Testis (tissue), 3 donors: ENCODE data around the gene CD74. TPM values are rescaled to one million over a fixed set of nuclear protein-coding genes. Genes with fewer than 3 reads are reported as not detected.
A peak's percentile ranks its signal among the peaks of the same experiment; 100 is the strongest.

ENCODE experiments used
- DNase-seq: peaks from one replicate; pipeline ENCODE4 v3.0.0-alpha.2; 2019
- H3K27ac ChIP-seq, 2 donors: fragments of 200-600 bp; sonication (generic); one replicate each; pipeline ENCODE4 v1.5.1; 2019
- H3K27me3 ChIP-seq: fragments of 200-600 bp; sonication (generic); one replicate; pipeline ENCODE4 v1.5.1; 2019
- H3K36me3 ChIP-seq: fragments of 200-600 bp; sonication (generic); one replicate; pipeline ENCODE4 v1.5.1; 2017; ENCODE audit warnings: low read depth; ENCODE audit errors: missing control alignments
- H3K4me1 ChIP-seq: fragments of 200-600 bp; sonication (generic); one replicate; pipeline ENCODE4 v1.5.1; 2019
- H3K4me3 ChIP-seq, 2 donors: fragments of 200-600 bp; sonication (generic); one replicate each; pipeline ENCODE4 v1.5.1; 2017 to 2019
- H3K9me3 ChIP-seq: fragments of 200-600 bp; sonication (generic); one replicate; pipeline ENCODE4 v1.5.1; 2017
- POLR2A ChIP-seq: fragments of 450-650 bp; IDR thresholded peaks from one replicate; pipeline ENCODE4 v1.6.1; 2017; ENCODE audit warnings: antibody characterized with exemption, mild to moderate bottlenecking, moderate library complexity
- WGBS, 2 donors: methylation state at CpG; one replicate each; pipeline ENCODE4 v1.1.5; 2018; 5-methylcytosine and 5-hydroxymethylcytosine counted together
- intact Hi-C: fragments of 100-400 bp; cut with DNase I; formaldehyde crosslinking; loops from one replicate; pipeline ENCODE4 v1.15.1; 2023; ENCODE audit warnings: low total_unique reads
- polyA plus RNA-seq: library from polyadenylated mRNA; stranded (reverse); fragments of 350-450 nt; fragmentation: Illumina TruSeq; extraction: RNeasy Lipid Tissue Mini Kit (QIAGEN cat#74804); gene quantifications from one replicate; pipeline ENCODE4 v1.2.3, GENCODE V29; 2014; ENCODE audit warnings: low read depth, low replicate concordance; ENCODE audit not compliant: insufficient read depth
- total RNA-seq, 2 donors: library from RNA; depleted of rRNA; stranded (reverse); fragments of >200 nt; gene quantifications; one replicate each; pipeline ENCODE4 v1.2.3, GENCODE V29; 2016
- TF ChIP-seq, protein P1 (sequence below), 3 experiments: fragments of 450-650 bp in 2 of 3; fragments of 200-600 bp in 1 of 3; sonication (generic) in 1 of 3; IDR thresholded peaks; one replicate each; pipeline ENCODE4 v1.5.1; 2016 to 2019; ENCODE audit warnings: antibody characterized with exemption in 3 of 3, mild to moderate bottlenecking in 2 of 3, moderate library complexity in 1 of 3

Gene CD74
- total and polyA plus RNA-seq, 3 donors from 2014 or later, result 137 to 1,318 (median 223) TPM

DNA sequence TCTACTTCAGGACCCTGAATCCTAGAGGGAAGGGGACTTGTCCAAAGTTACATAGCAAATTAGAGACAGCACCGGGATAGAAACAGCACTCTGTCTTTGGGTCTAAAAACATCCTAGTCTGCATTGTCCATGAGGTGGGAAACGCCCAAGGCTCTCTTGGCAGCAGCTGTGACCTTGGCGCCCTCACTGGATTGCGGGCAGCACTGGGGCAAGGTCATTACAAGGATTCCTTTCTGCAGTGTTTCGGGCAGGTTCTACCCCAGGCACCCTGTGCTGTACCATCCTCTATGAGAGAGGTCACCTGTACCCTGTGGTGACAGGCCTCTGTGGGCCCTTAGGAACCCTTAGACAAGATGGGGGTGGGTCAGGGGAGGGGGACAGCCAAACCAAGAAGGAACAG is 8.6 kb downstream of the CD74 start:
- peak; percentile 34 for DNase-seq
- H3K27me3 ChIP-seq, result no peaks in the 10 kb centered on the region
- TF ChIP-seq, protein P1, sequence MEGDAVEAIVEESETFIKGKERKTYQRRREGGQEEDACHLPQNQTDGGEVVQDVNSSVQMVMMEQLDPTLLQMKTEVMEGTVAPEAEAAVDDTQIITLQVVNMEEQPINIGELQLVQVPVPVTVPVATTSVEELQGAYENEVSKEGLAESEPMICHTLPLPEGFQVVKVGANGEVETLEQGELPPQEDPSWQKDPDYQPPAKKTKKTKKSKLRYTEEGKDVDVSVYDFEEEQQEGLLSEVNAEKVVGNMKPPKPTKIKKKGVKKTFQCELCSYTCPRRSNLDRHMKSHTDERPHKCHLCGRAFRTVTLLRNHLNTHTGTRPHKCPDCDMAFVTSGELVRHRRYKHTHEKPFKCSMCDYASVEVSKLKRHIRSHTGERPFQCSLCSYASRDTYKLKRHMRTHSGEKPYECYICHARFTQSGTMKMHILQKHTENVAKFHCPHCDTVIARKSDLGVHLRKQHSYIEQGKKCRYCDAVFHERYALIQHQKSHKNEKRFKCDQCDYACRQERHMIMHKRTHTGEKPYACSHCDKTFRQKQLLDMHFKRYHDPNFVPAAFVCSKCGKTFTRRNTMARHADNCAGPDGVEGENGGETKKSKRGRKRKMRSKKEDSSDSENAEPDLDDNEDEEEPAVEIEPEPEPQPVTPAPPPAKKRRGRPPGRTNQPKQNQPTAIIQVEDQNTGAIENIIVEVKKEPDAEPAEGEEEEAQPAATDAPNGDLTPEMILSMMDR (IDR thresholded peaks at IDR 0.05), result no peak
- no peak for TF ChIP-seq POLR2A
- no peaks in the 10 kb centered on the region for H3K4me1 ChIP-seq
- intact Hi-C loops, result no loop called here
- no peaks in the 10 kb centered on the region for H3K36me3 ChIP-seq
- no peaks in the 10 kb centered on the region for H3K9me3 ChIP-seq
- WGBS, 2 donors, result 53 to 62% methylated on average over 4 to 5 of the region's 5 CpGs
- H3K27ac ChIP-seq, result no peak overlapping the region
- no peak overlapping the region for H3K4me3 ChIP-seq

DNA sequence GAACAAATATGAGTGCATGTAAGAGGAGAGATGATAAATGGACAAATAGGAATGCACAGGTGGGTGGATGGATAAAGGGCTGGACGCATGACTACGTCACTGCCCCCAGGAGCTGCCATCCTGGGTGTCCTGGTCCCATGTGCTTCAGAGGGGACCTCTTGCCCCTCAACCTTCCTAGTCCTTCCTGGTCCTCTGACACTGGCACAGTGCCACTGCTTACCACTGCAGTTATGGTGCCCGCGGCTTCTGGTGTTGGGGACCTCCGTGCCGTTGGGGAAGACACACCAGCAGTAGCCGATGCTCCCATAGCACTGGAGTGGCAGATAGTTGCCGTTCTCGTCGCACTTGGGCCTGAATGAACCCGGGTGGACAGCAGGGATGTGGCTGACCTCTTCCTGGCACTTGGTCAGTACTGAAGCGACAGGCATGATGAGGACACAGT is 9.8 kb downstream of the CD74 start:
- Histone ChIP-seq H3K9me3 (no peaks in the 10 kb centered on the region), H3K27me3 (no peaks in the 10 kb centered on the region), H3K4me3 (no peak overlapping the region), H3K27ac (no peak overlapping the region), H3K36me3 (no peaks in the 10 kb centered on the region), H3K4me1 (no peaks in the 10 kb centered on the region)
- DNase-seq, result no peak
- intact Hi-C loops, result no loop called here
- WGBS, 2 donors, result 83 to 96% methylated on average over 4 to 12 of the region's 12 CpGs
- TF ChIP-seq, protein P1 (IDR thresholded peaks at IDR 0.05), result no peak
- no peak for TF ChIP-seq POLR2A

DNA sequence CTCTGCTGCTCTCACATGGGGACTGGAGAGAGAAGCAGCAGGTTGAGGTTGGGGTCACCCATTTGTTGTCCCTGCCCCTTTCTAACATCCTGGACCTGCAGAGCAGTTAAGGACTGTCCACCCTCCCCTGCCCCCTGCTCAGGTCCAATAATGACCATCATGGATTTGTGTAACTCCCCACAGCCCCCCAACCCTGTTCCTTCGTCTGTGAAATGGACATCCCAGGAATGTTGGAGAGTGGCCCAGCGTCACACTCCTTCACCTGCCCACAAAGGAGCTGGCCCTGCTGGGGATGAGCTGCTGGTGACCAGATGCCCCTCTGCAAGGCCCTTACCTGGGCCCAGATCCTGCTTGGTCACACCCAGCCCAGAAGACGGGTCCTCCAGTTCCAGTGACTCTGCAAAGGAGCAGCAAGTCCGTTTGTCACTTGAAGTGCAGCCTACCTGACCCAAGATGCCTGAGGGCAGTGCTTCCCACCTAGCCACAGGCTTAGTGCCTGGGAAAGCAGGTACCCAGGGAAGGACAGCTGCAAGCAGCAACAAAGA is 10.4 kb downstream of the CD74 start:
- Histone ChIP-seq H3K4me3 (no peak overlapping the region), H3K9me3 (no peaks in the 10 kb centered on the region), H3K27me3 (no peaks in the 10 kb centered on the region), H3K4me1 (no peaks in the 10 kb centered on the region), H3K36me3 (no peaks in the 10 kb centered on the region), H3K27ac (no peak overlapping the region)
- 81 to 93% methylated on average over 4 of the region's 4 CpGs for WGBS, 2 donors
- intact Hi-C loops, result no loop called here
- DNase-seq, result no peak
- TF ChIP-seq, protein P1 (IDR thresholded peaks at IDR 0.05), result no peak
- TF ChIP-seq POLR2A, result no peak

DNA sequence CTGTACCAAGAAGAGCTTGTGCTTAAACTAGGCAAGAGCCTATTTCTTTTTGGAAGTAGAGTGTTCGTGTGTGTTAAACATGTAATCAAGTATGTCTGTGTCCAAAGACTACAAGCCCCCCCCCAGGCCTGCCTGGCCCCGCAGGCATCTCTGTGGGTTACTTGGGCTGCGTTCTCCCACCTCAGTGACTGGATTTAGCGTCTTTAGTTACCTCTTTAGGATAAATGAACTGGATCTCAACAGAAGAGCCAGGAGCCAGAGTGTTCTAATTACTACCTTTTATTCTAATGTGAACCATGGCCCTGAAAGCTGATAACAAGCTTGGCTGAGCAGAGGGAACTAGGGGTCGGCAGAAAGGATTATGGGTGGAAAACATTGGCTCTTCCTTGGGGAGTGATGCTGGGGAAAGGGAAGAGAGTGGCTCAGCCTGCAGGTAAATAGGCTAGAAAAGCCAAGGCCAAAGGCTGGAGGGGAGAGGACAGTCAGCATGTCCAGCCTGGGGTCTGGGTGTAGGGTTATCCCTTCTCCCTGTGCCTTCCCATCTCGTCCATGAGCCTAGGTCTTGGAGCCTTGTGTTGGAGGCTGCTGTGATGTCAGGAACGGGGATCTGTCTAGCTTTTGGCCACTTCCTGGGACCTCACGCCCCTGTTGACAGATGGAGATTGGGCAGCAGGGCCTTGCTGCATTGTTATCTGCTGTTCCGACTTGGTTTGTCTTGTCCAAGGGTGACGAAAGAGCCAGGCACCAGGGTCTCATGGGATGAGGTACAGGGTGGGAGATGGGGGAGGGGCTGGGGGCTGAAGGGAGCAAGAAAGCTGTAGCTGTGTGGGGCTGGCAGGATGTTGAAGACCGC is 11.1 kb downstream of the CD74 start:
- TF ChIP-seq, protein P1 (IDR thresholded peaks at IDR 0.05), result no peak
- no peak for TF ChIP-seq POLR2A
- intact Hi-C loops, result no loop called here
- no peaks in the 10 kb centered on the region for H3K36me3 ChIP-seq
- DNase-seq, result no peak
- H3K27ac ChIP-seq, result no peak overlapping the region
- H3K4me1 ChIP-seq, result no peaks in the 10 kb centered on the region
- H3K9me3 ChIP-seq, result no peaks in the 10 kb centered on the region
- 85 to 90% methylated on average over 10 to 11 of the region's 11 CpGs for WGBS, 2 donors
- H3K27me3 ChIP-seq, result no peaks in the 10 kb centered on the region
- H3K4me3 ChIP-seq, result no peak overlapping the region
